ENCODE results near the gene MTHFD1L. TPM values are rescaled to one million over a fixed set of nuclear protein-coding genes. Genes with fewer than 3 reads are reported as not detected.

The MTHFD1L gene
- polyA plus RNA-seq, 3 donors = 15.7 to 17.5 (median 16.3) TPM

- no peak for DNase-seq (ENCODE audit: low read depth in 3 of 3, low spot score in 2 of 3)
Observed at GRCh38 chr6:150981095-150981494, 115.6 kb downstream of the MTHFD1L start.

- DNase-seq (ENCODE audit: low read depth in 3 of 3, low spot score in 2 of 3) = no peak
Observed at GRCh38 chr6:150981669-150982068, 116.2 kb downstream of the MTHFD1L start.

- no peak for DNase-seq (ENCODE audit: low read depth in 3 of 3, low spot score in 2 of 3)
Observed at GRCh38 chr6:150987371-150987828, 121.9 kb downstream of the MTHFD1L start.

GRCh38 chr6:150987855-150988464, 122.5 kb downstream of the MTHFD1L start:
- no peak for DNase-seq (ENCODE audit: low read depth in 3 of 3, low spot score in 2 of 3)

GRCh38 chr6:150991487-150991886, 126.0 kb downstream of the MTHFD1L start:
- no peak for DNase-seq (ENCODE audit: low read depth in 3 of 3, low spot score in 2 of 3)

GRCh38 chr6:150992262-150992661, 126.8 kb downstream of the MTHFD1L start:
- DNase-seq (ENCODE audit: low read depth in 3 of 3, low spot score in 2 of 3) = no peak

- no peak for DNase-seq (ENCODE audit: low read depth in 3 of 3, low spot score in 2 of 3)
Observed at GRCh38 chr6:150992703-150993102, 127.2 kb downstream of the MTHFD1L start.

- DNase-seq (ENCODE audit: low read depth in 3 of 3, low spot score in 2 of 3) = no peak
Observed at GRCh38 chr6:150993253-150993652, 127.8 kb downstream of the MTHFD1L start.

GRCh38 chr6:150994026-150994425, 128.5 kb downstream of the MTHFD1L start:
- no peak for DNase-seq (ENCODE audit: low read depth in 3 of 3, low spot score in 2 of 3)

- no peak for DNase-seq (ENCODE audit: low read depth in 3 of 3, low spot score in 2 of 3)
Observed at GRCh38 chr6:150996968-150997367, 131.5 kb downstream of the MTHFD1L start.

GRCh38 chr6:150999107-150999506, 133.6 kb downstream of the MTHFD1L start:
- DNase-seq (ENCODE audit: low read depth in 3 of 3, low spot score in 2 of 3) = no peak

- DNase-seq (ENCODE audit: low read depth in 3 of 3, low spot score in 2 of 3) = no peak
Observed at GRCh38 chr6:150999576-150999975, 134.1 kb downstream of the MTHFD1L start.

- no peak for DNase-seq (ENCODE audit: low read depth in 3 of 3, low spot score in 2 of 3)
Observed at GRCh38 chr6:151001387-151002056, 136.0 kb downstream of the MTHFD1L start.

GRCh38 chr6:151002057-151002450, 136.6 kb downstream of the MTHFD1L start:
- no peak for DNase-seq (ENCODE audit: low read depth in 3 of 3, low spot score in 2 of 3)

- no peak for DNase-seq (ENCODE audit: low read depth in 3 of 3, low spot score in 2 of 3)
Observed at GRCh38 chr6:151002491-151002935, 137.0 kb downstream of the MTHFD1L start.

GRCh38 chr6:151004383-151005024, 139.0 kb downstream of the MTHFD1L start:
- no peak for DNase-seq (ENCODE audit: low read depth in 3 of 3, low spot score in 2 of 3)

- no peak for DNase-seq (ENCODE audit: low read depth in 3 of 3, low spot score in 2 of 3)
Observed at GRCh38 chr6:151005164-151005563, 139.7 kb downstream of the MTHFD1L start.

- DNase-seq (ENCODE audit: low read depth in 3 of 3, low spot score in 2 of 3) = no peak
Observed at GRCh38 chr6:151005896-151006632, 140.6 kb downstream of the MTHFD1L start.

- no peak for DNase-seq (ENCODE audit: low read depth in 3 of 3, low spot score in 2 of 3)
Observed at GRCh38 chr6:151007076-151007475, 141.6 kb downstream of the MTHFD1L start.

- no peak for DNase-seq (ENCODE audit: low read depth in 3 of 3, low spot score in 2 of 3)
Observed at GRCh38 chr6:151007922-151008321, 142.4 kb downstream of the MTHFD1L start.

- no peak for DNase-seq (ENCODE audit: low read depth in 3 of 3, low spot score in 2 of 3)
Observed at GRCh38 chr6:151008425-151008824, 142.9 kb downstream of the MTHFD1L start.

All from right renal cortex interstitium (tissue), 3 donors.